ENCODE measurements around the gene FSCN2. TPM values are rescaled to one million over a fixed set of nuclear protein-coding genes. Genes with fewer than 3 reads are reported as not detected.

Gene FSCN2
- total and polyA plus RNA-seq, 10 of the 15 experiments (the other 5 are each of a cell fraction or from before 2014, with no cell fraction given), result 0.12 to 2.1 (median 0.65) TPM; not detected in 3

DNA sequence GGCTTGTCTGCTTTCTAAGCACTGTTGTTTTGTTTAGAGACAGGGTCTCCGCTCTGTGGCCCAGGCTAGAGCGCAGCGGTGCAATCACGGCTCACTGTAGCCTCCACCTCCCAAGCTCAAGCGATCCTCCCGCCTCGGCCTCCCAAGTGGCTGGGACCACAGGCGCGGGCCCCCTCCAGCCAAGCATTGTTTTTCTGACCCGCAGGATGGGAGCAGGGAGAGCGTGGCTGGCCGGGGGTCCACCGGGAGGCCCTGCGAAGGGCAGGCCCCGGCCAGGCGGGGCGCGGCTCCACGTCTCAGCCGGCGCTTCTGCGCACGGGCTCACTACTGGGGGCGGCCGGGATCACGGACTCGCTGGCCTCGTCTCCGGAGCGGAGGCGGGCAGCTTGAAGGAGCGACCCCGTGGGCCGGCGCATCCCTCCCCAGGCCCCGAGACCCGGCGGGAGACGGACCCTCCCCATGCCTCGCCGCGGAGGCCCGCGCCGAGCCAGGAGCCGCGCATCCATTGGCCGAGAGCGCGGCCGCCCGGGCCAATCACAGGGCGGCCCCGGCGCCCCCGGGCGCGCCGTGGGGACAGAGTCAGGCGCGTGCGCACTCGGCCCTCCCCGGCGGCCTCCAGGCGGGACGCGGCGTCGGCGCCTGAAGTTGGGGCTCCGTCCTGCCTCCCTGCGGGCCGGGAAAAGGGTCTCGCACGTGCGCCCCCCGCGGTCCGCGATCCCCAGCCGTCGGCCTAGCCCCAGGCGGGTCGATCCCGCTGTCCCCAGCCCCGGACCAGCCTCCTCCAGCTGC, 40.5 kb upstream of the FSCN2 start:
- Histone ChIP-seq H3K4me2 (ENCODE audit: control insufficient read depth, insufficient read depth) (peak overlapping the region; percentile 79; the same call in 1 of the 2 replicates), H3K27me3 (replicated peaks in 1 of 2; ENCODE audit: control insufficient read depth in 2 of 2, insufficient read depth in 2 of 2, low read length in 1 of 2) (peaks cover 9 to 10% of the 10 kb centered on the region in 2 experiments), H3K9ac (ENCODE audit: control insufficient read depth, insufficient read depth, low read length) (no peak overlapping the region), H3K4me3 (no peak overlapping the region; the same call in 1 of the 2 replicates), H3K79me2 (ENCODE audit: control insufficient read depth, insufficient read depth, low read length) (no peaks in the 10 kb centered on the region), H3K27ac (ENCODE audit: control insufficient read depth, insufficient read depth) (no peak overlapping the region), H3K36me3 (ENCODE audit: control insufficient read depth in 2 of 2, insufficient read depth in 2 of 2, low read length in 1 of 2) (no peaks in the 10 kb centered on the region), H3K9me3 (replicated peaks; ENCODE audit: control insufficient read depth, insufficient read depth, low read length) (no peaks in the 10 kb centered on the region), H4K20me1 (ENCODE audit: control insufficient read depth, insufficient read depth) (no peaks in the 10 kb centered on the region), H2AFZ (ENCODE audit: control insufficient read depth, low read depth, low read length) (peak overlapping the region; percentile 77), H3K4me1 (ENCODE audit: control insufficient read depth, insufficient read depth, low read length) (peaks cover 12% of the 10 kb centered on the region)
- BruUV-seq (replicated peaks), result no TSS peak
- ChIA-PET POLR2A (no interaction called here), CTCF (no interaction called here), SMC1A (ENCODE audit: uncharacterized antibody, unreplicated experiment) (no interaction called here), RAD21 (ENCODE audit: unreplicated experiment) (no interaction called here)
- TF ChIP-seq NR2C2 (IDR thresholded peaks at IDR 0.05; ENCODE audit: borderline replicate concordance, control insufficient read depth, insufficient read length, low read depth) (no peak), POLR2A (IDR thresholded peaks at IDR 0.05; ENCODE audit: low read depth, low read length) (peak; percentile 77), BHLHE40 (IDR thresholded peaks at IDR 0.05; ENCODE audit: borderline replicate concordance in 1 of 2, low read depth in 2 of 2, low read length in 1 of 2) (peak in 1 of 2 experiments; percentile 47; a peak in 1 of 4 replicates), NFYB (IDR thresholded peaks at IDR 0.05; ENCODE audit: insufficient read depth, low read depth, low read length) (peak; percentile 40; the same call in 1 of the 2 replicates), EGR1 (IDR thresholded peaks at IDR 0.05; ENCODE audit: borderline replicate concordance in 1 of 2, low read depth in 2 of 2, low read length in 2 of 2) (no peak), IKZF1 (conservative IDR thresholded peaks at IDR 0.05) (0 out of 2 replicates have a peak, but pooled peaks have one; percentile 13)
- TF ChIP-seq, protein P1, sequence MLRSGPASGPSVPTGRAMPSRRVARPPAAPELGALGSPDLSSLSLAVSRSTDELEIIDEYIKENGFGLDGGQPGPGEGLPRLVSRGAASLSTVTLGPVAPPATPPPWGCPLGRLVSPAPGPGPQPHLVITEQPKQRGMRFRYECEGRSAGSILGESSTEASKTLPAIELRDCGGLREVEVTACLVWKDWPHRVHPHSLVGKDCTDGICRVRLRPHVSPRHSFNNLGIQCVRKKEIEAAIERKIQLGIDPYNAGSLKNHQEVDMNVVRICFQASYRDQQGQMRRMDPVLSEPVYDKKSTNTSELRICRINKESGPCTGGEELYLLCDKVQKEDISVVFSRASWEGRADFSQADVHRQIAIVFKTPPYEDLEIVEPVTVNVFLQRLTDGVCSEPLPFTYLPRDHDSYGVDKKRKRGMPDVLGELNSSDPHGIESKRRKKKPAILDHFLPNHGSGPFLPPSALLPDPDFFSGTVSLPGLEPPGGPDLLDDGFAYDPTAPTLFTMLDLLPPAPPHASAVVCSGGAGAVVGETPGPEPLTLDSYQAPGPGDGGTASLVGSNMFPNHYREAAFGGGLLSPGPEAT (IDR thresholded peaks at IDR 0.05; ENCODE audit: low read depth), result no peak
- DNase-seq (ENCODE audit: low read depth, low spot score), result no peak
- in situ Hi-C loops (cut with MboI), result loop anchor here (25.0 kb wide), 1 partner anchor 350 kb away; no protein-coding TSS in a partner anchor
- 44% methylated on average over 73 of the region's 87 CpGs for WGBS (ENCODE audit: insufficient coverage, insufficient replicate concordance, low lambda C conversion rate, missing lambda C conversion rate)
- intact Hi-C loops (cut with micrococcal nuclease; ENCODE audit: unreplicated experiment), result no loop called here
- FAIRE-seq, result no peak
- peak; percentile 22 for ATAC-seq

Data from GM12878 (cell line).